ENCODE data around the gene TOX4. TPM values are rescaled to one million over a fixed set of nuclear protein-coding genes. Genes with fewer than 3 reads are reported as not detected.
A peak's percentile ranks its signal among the peaks of the same experiment; 100 is the strongest.

The TOX4 gene
- total RNA-seq, 3 donors from 2014 or later = 76.8 to 97.1 (median 92.6) TPM

GRCh38 chr14:21476523-21476924 lies 471 bp upstream of the TOX4 start:
- peak; percentile 81 for DNase-seq
- Mint-ChIP-seq H3K4me1 (ENCODE audit: low read depth) (peaks cover 35% of the 10 kb centered on the region), H3K4me3 (peak overlapping the region; percentile 97), H3K36me3 (ENCODE audit: insufficient read depth) (peaks cover 19% of the 10 kb centered on the region), H3K27me3 (ENCODE audit: low read depth) (no peaks in the 10 kb centered on the region), H3K9me3 (no peaks in the 10 kb centered on the region)
- peak; percentile 49 to 55 for ATAC-seq

DNA sequence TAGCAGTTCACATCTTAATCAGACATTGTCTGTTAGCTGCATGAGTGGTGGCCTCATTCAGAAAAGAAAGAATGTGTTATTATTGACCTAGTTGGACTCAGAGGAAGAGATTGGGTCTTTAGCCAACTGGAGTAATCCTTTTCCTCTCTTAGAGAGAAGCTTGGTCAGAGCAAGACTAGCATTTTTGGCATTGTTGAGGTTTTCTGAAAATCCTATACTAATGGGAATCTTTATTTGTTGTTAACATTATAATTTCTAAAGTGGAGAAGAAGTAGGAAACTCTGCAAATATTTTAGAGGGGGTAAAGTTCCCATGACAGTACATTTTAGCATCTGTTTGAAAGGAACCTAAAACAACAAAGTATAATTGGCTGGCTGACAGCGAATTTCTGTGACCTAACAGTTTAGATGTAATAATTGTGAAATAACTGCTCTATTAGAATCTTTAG lies 9.7 kb downstream of the TOX4 start:
- DNase-seq (no peak), ATAC-seq (no peak)
- Mint-ChIP-seq H3K4me3 (no peak overlapping the region), H3K36me3 (ENCODE audit: insufficient read depth) (peaks cover 26% of the 10 kb centered on the region), H3K27me3 (ENCODE audit: low read depth) (no peaks in the 10 kb centered on the region), H3K4me1 (ENCODE audit: low read depth) (peaks cover 8% of the 10 kb centered on the region), H3K9me3 (no peaks in the 10 kb centered on the region)

DNA sequence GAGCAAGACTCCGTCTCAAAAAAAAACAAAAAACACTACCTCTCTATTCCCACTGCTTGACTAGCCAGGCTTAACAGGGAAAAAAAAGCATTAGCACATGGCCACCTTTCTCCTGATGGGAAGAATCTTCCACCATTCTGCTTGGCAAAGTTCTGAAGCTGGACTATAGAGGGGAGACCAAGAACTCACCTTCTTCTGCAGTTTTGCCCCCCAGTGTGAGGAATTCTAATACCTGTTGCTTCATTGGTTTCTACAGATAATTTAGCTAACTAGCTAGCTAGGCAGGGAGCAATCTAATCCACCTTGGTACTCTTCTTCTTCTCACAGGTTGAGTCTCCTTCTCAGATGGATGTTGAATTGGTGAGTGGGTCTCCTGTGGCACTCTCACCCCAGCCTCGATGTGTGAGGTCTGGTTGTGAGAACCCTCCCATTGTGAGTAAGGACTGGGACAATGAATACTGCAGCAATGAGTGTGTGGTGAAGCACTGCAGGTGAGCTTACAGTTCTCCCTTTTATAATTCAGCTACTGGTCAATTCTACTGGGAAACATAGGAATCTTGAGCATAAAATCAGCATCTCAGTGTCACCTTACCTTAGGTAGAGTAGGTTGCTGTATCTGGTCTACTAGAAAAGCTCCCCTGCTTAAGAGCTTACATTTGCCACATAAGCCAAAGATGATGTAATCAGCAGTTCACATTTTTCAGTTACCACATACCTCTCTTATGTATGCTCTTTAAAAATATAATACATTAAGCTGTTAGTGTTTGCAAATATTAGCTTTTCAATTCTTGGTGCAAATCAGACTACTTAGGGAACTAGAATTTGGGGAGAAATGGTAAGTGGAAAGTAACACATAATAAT lies 18.1 kb downstream of the TOX4 start:
- H3K27me3 Mint-ChIP-seq (ENCODE audit: low read depth) = no peaks in the 10 kb centered on the region
- H3K4me1 Mint-ChIP-seq (ENCODE audit: low read depth) = peaks cover 16% of the 10 kb centered on the region
- ATAC-seq (no peak), DNase-seq (no peak)
- H3K4me3 Mint-ChIP-seq = no peak overlapping the region
- H3K9me3 Mint-ChIP-seq = no peaks in the 10 kb centered on the region
- peaks cover 36% of the 10 kb centered on the region for H3K36me3 Mint-ChIP-seq (ENCODE audit: insufficient read depth)

DNA sequence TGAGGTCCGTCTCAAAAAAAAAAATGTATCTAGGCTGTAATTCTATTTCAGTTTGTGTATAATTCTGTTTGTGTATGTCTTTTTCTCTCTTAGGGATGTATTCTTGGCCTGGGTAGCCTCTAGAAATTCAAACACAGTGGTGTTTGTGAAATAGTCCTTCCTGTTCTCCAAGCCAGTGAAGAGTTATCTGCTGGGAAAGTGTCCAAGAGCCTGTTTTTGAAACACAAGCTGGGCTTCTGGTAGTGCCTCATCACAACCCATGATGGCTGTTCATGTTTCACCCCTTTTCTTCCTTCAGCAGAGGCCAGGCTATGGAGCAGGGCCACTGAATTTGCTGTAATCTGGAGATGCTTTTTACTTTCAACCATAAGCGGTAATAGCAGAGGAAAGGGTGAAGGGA lies 19.5 kb downstream of the TOX4 start:
- H3K36me3 Mint-ChIP-seq (ENCODE audit: insufficient read depth) = peaks cover 44% of the 10 kb centered on the region

GRCh38 chr14:21498540-21499526 lies 21.8 kb downstream of the TOX4 start:
- peaks cover 49% of the 10 kb centered on the region for H3K36me3 Mint-ChIP-seq (ENCODE audit: insufficient read depth)
- H3K4me3 Mint-ChIP-seq = no peak overlapping the region
- peaks cover 24% of the 10 kb centered on the region for H3K4me1 Mint-ChIP-seq (ENCODE audit: low read depth)
- DNase-seq (no peak), ATAC-seq (peak; percentile 70 to 73)
- no peaks in the 10 kb centered on the region for H3K27me3 Mint-ChIP-seq (ENCODE audit: low read depth)
- H3K9me3 Mint-ChIP-seq = no peaks in the 10 kb centered on the region

More for the DNA sequence above, 19.5 kb downstream of the TOX4 start:
- H3K9me3 Mint-ChIP-seq = no peaks in the 10 kb centered on the region
- H3K4me3 Mint-ChIP-seq = no peak overlapping the region
- peaks cover 22% of the 10 kb centered on the region for H3K4me1 Mint-ChIP-seq (ENCODE audit: low read depth)
- DNase-seq = no peak
- ATAC-seq = no peak
- no peaks in the 10 kb centered on the region for H3K27me3 Mint-ChIP-seq (ENCODE audit: low read depth)

DNA sequence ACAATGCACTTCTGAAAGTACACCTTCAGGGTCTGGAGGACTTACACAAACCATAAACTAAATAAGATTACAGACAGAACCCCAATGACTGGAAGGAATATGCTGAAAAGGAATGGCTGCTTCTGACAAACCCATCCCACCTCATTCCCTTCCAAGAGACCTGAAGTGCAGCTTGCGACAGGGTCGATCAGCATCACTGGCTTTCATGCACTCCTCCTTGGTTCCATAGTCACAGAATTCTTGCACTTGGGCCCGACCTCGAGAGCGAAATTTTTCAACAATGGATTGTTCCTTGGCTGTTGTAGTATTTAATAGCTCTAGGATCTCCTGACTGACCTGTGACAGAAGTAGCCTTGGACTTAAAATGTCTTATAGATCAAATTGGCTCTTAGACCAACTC lies 24.6 kb downstream of the TOX4 start:
- DNase-seq (no peak), ATAC-seq (no peak)
- Mint-ChIP-seq H3K27me3 (ENCODE audit: low read depth) (no peaks in the 10 kb centered on the region), H3K4me1 (ENCODE audit: low read depth) (peaks cover 37% of the 10 kb centered on the region), H3K36me3 (ENCODE audit: insufficient read depth) (peaks cover 39% of the 10 kb centered on the region), H3K4me3 (no peak overlapping the region), H3K9me3 (no peaks in the 10 kb centered on the region)

GRCh38 chr14:21503376-21503775 lies 26.4 kb downstream of the TOX4 start:
- Mint-ChIP-seq H3K4me3 (no peak overlapping the region), H3K27me3 (ENCODE audit: low read depth) (no peaks in the 10 kb centered on the region), H3K9me3 (no peaks in the 10 kb centered on the region), H3K4me1 (ENCODE audit: low read depth) (peaks cover 47% of the 10 kb centered on the region), H3K36me3 (ENCODE audit: insufficient read depth) (peaks cover 40% of the 10 kb centered on the region)
- ATAC-seq (no peak), DNase-seq (no peak)

DNA sequence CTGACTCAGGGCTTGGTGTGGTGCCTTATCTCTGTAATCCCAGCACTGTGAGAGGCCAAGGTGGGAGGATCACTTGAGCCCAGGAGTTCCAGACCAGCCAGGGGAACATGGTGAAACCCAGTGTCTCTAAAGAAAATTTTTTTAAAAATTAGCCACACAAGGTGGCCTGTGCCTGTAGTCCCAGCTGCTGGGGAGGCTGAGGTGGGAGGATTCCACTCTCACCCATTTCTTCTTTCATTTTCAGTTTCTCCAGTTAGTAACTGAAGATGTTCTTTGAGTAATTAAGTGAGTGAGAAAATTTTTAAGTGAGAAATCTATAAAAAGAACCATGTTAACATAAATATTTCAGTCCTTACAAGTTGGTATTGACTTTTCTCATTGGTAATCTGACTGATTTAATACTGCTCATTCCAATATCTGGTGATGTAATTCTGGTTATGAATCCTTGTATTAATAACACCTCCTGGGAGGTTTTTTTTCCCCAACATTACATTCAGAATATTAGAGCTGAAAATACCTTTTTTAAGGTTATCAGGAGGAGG lies 28.1 kb downstream of the TOX4 start:
- peaks cover 29% of the 10 kb centered on the region for H3K36me3 Mint-ChIP-seq (ENCODE audit: insufficient read depth)
- peak; percentile 84 to 87 for ATAC-seq
- DNase-seq = no peak
- H3K4me1 Mint-ChIP-seq (ENCODE audit: low read depth) = peaks cover 46% of the 10 kb centered on the region
- H3K9me3 Mint-ChIP-seq = no peaks in the 10 kb centered on the region
- no peak overlapping the region for H3K4me3 Mint-ChIP-seq
- no peaks in the 10 kb centered on the region for H3K27me3 Mint-ChIP-seq (ENCODE audit: low read depth)

DNA sequence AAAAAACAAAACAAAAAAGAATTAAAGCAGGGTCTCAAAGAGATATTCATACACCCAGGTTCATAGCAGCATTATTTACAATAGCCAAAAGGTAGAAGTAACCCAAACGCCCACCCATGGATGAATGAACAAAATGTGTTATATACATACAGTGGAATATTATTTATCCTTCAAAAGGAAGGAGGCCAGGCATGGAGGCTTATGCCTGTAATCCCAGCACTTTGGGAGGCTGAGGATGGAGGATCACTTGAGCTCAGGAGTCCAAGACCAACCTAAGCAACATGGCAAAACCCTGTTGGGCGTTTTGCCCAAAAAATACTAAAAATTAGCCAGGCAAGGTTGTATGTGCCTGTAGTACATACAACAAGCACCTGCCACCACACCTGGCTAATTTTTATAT lies 29.6 kb downstream of the TOX4 start:
- ATAC-seq (no peak), DNase-seq (no peak)
- Mint-ChIP-seq H3K9me3 (no peaks in the 10 kb centered on the region), H3K27me3 (ENCODE audit: low read depth) (no peaks in the 10 kb centered on the region), H3K36me3 (ENCODE audit: insufficient read depth) (peaks cover 23% of the 10 kb centered on the region), H3K4me3 (no peak overlapping the region), H3K4me1 (ENCODE audit: low read depth) (peaks cover 47% of the 10 kb centered on the region)

GRCh38 chr14:21509432-21510143 lies 32.6 kb downstream of the TOX4 start:
- Mint-ChIP-seq H3K4me1 (ENCODE audit: low read depth) (peaks cover 46% of the 10 kb centered on the region), H3K4me3 (peak overlapping the region; percentile 100), H3K27me3 (ENCODE audit: low read depth) (no peaks in the 10 kb centered on the region), H3K9me3 (no peaks in the 10 kb centered on the region), H3K36me3 (ENCODE audit: insufficient read depth) (peaks cover 6% of the 10 kb centered on the region)
- ATAC-seq (no peak), DNase-seq (no peak)

DNA sequence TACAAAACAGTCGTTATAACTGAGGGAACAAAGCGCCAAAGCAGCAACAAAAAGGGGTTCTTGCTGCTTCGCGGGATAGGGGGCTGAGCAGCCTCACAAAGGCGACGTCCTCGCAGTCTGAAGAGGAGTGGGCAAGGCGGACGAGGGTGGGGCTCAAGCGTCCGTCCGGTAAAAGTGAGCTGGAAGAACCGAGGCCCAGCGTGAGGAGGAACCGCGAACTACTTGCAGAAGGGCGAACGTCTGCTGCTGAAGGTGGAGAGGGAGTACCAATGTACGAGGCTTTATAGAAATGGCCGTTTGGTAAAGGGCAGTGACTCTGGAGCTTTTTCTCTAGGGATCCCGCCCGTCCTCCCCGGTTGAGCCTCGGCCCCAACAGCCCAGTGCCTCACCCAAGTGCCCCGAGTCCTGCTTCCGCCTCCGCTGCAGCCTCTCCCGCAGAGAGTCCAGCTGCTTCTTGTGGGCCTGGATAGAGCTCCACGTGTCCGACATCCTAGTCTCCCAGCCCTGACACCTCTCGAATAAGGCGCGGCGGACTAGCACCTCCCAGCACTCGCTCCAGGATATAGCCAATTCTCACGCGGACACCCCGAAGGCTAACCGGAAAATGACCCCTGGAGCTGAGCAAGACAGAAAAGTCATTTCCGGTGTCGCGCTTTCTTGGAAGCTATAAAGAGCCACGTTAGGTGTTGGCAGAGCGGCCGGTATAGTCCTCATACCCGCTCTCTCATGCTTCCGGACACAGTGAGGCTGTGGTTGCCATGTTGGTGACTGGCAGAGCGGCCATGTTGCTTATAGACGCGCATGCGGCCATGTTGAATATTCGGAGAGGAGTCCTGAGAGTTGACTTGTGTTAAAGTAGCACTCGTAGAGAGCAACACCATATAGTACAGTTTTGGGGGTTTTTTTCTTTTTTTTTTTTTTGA lies 34.0 kb downstream of the TOX4 start, which contains the start of gene METTL3:
TSS of gene METTL3 (minus strand) at position 606 of the 923 bp plus-strand sequence. CDS start at position 489, 117 bp downstream.
- H3K4me3 Mint-ChIP-seq = peak within 1 kb of the TSS; percentile 100
- H3K27me3 Mint-ChIP-seq (ENCODE audit: low read depth) = peaks cover 1% of the 10 kb centered on the region
- no peaks in the 10 kb centered on the region for H3K9me3 Mint-ChIP-seq
- H3K4me1 Mint-ChIP-seq (ENCODE audit: low read depth) = peaks cover 36% of the 10 kb centered on the region
- H3K36me3 Mint-ChIP-seq (ENCODE audit: insufficient read depth) = peaks cover 6% of the 10 kb centered on the region
- DNase-seq (peak; percentile 89), ATAC-seq (peak; percentile 99 to 100)

GRCh38 chr14:21514341-21514740 lies 37.3 kb downstream of the TOX4 start:
- DNase-seq (no peak), ATAC-seq (no peak)
- Mint-ChIP-seq H3K36me3 (ENCODE audit: insufficient read depth) (peaks cover 3% of the 10 kb centered on the region), H3K9me3 (no peaks in the 10 kb centered on the region), H3K4me3 (no peak overlapping the region), H3K4me1 (ENCODE audit: low read depth) (peaks cover 17% of the 10 kb centered on the region), H3K27me3 (ENCODE audit: low read depth) (peaks cover 3% of the 10 kb centered on the region)

- Mint-ChIP-seq H3K4me1 (ENCODE audit: low read depth) (no peaks in the 10 kb centered on the region), H3K4me3 (no peak overlapping the region), H3K27me3 (ENCODE audit: low read depth) (peaks cover 3% of the 10 kb centered on the region), H3K9me3 (no peaks in the 10 kb centered on the region), H3K36me3 (ENCODE audit: insufficient read depth) (no peaks in the 10 kb centered on the region)
- ATAC-seq (no peak), DNase-seq (no peak)
These were observed 41.7 kb downstream of the TOX4 start for GRCh38 chr14:21518725-21519124.

All from activated T-cell treated with anti-CD3 and anti-CD28 coated beads, Interleukin-2, amount 50 U/mL, for 4 hours (primary cell).